GM12865 (cell line): ENCODE data around the gene ACTN4.
A peak's percentile ranks its signal among the peaks of the same experiment; 100 is the strongest.

Source experiments
- DNase-seq: peaks from one replicate; pipeline ENCODE4 v3.0.0; 2010; ENCODE audit warnings: low read depth
- H3K4me3 ChIP-seq: 2 replicates; pipeline ENCODE4 v1.5.1; 2011; ENCODE audit warnings: mild to moderate bottlenecking, low read depth, low read length, control low read depth
- CTCF ChIP-seq: IDR thresholded peaks from 2 replicates; pipeline ENCODE4 v1.5.1; 2011; ENCODE audit warnings: low read length, control low read depth, low read depth, inconsistent platforms; ENCODE audit not compliant: insufficient read depth; ENCODE audit errors: missing control alignments

Gene ACTN4

GRCh38 chr19:38685666-38686529, 38.4 kb downstream of the ACTN4 start:
- peak; percentile 50 for TF ChIP-seq CTCF
- no peak overlapping the region for H3K4me3 ChIP-seq
- peak; percentile 67 for DNase-seq

- DNase-seq, result peak; percentile 65
- H3K4me3 ChIP-seq, result no peak overlapping the region
Measured at GRCh38 chr19:38686530-38686888, 39.1 kb downstream of the ACTN4 start.

GRCh38 chr19:38687837-38688378, 40.5 kb downstream of the ACTN4 start:
- H3K4me3 ChIP-seq, result no peak overlapping the region
- TF ChIP-seq CTCF, result no peak
- DNase-seq, result no peak

More at GRCh38 chr19:38686530-38686888, 39.1 kb downstream of the ACTN4 start:
- TF ChIP-seq CTCF, result no peak

- TF ChIP-seq CTCF, result no peak
- DNase-seq, result no peak
- H3K4me3 ChIP-seq, result no peak overlapping the region
Measured at GRCh38 chr19:38690146-38690545, 42.7 kb downstream of the ACTN4 start.

GRCh38 chr19:38690832-38691231, 43.4 kb downstream of the ACTN4 start:
- H3K4me3 ChIP-seq, result no peak overlapping the region
- no peak for DNase-seq
- TF ChIP-seq CTCF, result no peak

GRCh38 chr19:38691938-38692457, 44.5 kb downstream of the ACTN4 start:
- no peak for TF ChIP-seq CTCF
- no peak overlapping the region for H3K4me3 ChIP-seq
- no peak for DNase-seq
